Caco-2 (cell line): ENCODE results near the gene BCL2L12. TPM values are rescaled to one million over a fixed set of nuclear protein-coding genes. Genes with fewer than 3 reads are reported as not detected.

Experiments used
- BruUV-seq: library from RNA; stranded (reverse); fragments of 400-500 nt; replicated peaks from 2 replicates; lab custom pipeline; 2021; lab: Mats Ljungman, UMichigan
- CTCF ChIA-PET: fragments of 300-600 bp; sonication (Branson Sonifier 250); formaldehyde crosslinking; loops from one replicate; lab custom pipeline; 2022; ENCODE audit warnings: antibody characterized with exemption; lab: Charles Lee
- POLR2A ChIA-PET: fragments of 300-600 bp; sonication (Branson Sonifier 250); formaldehyde crosslinking; loops from one replicate; lab custom pipeline; 2022; ENCODE audit warnings: antibody characterized with exemption; lab: Charles Lee
- DNase-seq, 2 experiments: peaks; one replicate each; pipeline versions ENCODE4 v3.0.0 to v3.0.0-alpha.2; 2020 to 2022
- H3K27me3 ChIP-seq: replicated peaks from 2 replicates; pipeline ENCODE4 v1.6.0; 2011; ENCODE audit warnings: low read length; ENCODE audit not compliant: control insufficient read depth, insufficient read depth
- H3K36me3 ChIP-seq: 2 replicates; pipeline ENCODE4 v1.5.1; 2011; ENCODE audit warnings: low read length; ENCODE audit not compliant: control insufficient read depth, insufficient read depth
- H3K4me1 ChIP-seq: fragments of 250-450 bp; sonication (Bioruptor Pico); 2 replicates; pipeline ENCODE4 v1.5.1; 2020; ENCODE audit warnings: mild to moderate bottlenecking
- H3K4me3 ChIP-seq: 2 replicates; pipeline ENCODE4 v1.5.1; 2011; ENCODE audit warnings: low read depth, mild to moderate bottlenecking, control low read depth, low read length
- H3K9me3 ChIP-seq: fragments of 250-450 bp; sonication (Bioruptor Pico); 2 replicates; pipeline ENCODE4 v1.5.1; 2020; ENCODE audit warnings: mild to moderate bottlenecking, moderate library complexity
- H3K27ac Mint-ChIP-seq: one replicate; pipeline ENCODE4 v1.8.0; 2022; ENCODE audit warnings: mixed read lengths; ENCODE audit not compliant: unreplicated experiment
- H3K27me3 Mint-ChIP-seq: one replicate; pipeline ENCODE4 v1.8.0; 2022; ENCODE audit warnings: mixed read lengths; ENCODE audit not compliant: insufficient read depth, unreplicated experiment
- H3K36me3 Mint-ChIP-seq: one replicate; pipeline ENCODE4 v1.8.0; 2022; ENCODE audit warnings: mild to moderate bottlenecking, mixed read lengths; ENCODE audit not compliant: insufficient read depth, unreplicated experiment
- H3K4me1 Mint-ChIP-seq: one replicate; pipeline ENCODE4 v1.8.0; 2022; ENCODE audit warnings: low read depth, mixed read lengths; ENCODE audit not compliant: unreplicated experiment
- H3K4me3 Mint-ChIP-seq: one replicate; pipeline ENCODE4 v1.8.0; 2022; ENCODE audit warnings: mild to moderate bottlenecking, moderate library complexity, mixed read lengths; ENCODE audit not compliant: unreplicated experiment
- H3K9me3 Mint-ChIP-seq: one replicate; pipeline ENCODE4 v1.8.0; 2022; ENCODE audit warnings: mixed read lengths; ENCODE audit not compliant: unreplicated experiment
- CTCF ChIP-seq, 2 experiments: fragments of 200-600 bp in 1 of 2; IDR thresholded peaks; 1 replicate in 1 of 2; 2 replicates in 1 of 2; pipeline versions ENCODE4 v1.5.1 to v1.8.0; 2011 to 2022; ENCODE audit warnings: antibody characterized with exemption in 1 of 2, control low read depth in 1 of 2, inconsistent platforms in 1 of 2, low read depth in 1 of 2, low read length in 1 of 2, mild to moderate bottlenecking in 1 of 2, moderate library complexity in 1 of 2; ENCODE audit not compliant: insufficient read depth in 1 of 2, severe bottlenecking in 1 of 2, unreplicated experiment in 1 of 2
- intact Hi-C: fragments of 100-400 bp; cut with micrococcal nuclease; formaldehyde crosslinking; loops from one replicate; pipeline ENCODE4 v1.10.0; 2022; ENCODE audit not compliant: unreplicated experiment
- total RNA-seq: library from RNA; stranded (reverse); gene quantifications from 2 replicates; pipeline ENCODE4 v1.2.3, GENCODE V29; 2022

The BCL2L12 gene
- total RNA-seq, 1 experiment from 2014 or later = 111 TPM

- H3K9me3 Mint-ChIP-seq = peaks cover 8% of the 10 kb centered on the region
Measured at GRCh38 chr19:49713236-49713845, 47.6 kb downstream of the BCL2L12 start.

GRCh38 chr19:49716154-49716553 is 50.4 kb downstream of the BCL2L12 start:
- H3K27me3 ChIP-seq = no peaks in the 10 kb centered on the region
- peaks cover 24% of the 10 kb centered on the region for H3K4me1 Mint-ChIP-seq
- H3K9me3 Mint-ChIP-seq = peaks cover 8% of the 10 kb centered on the region
- TF ChIP-seq CTCF (IDR thresholded peaks at IDR 0.05; ENCODE audit: insufficient read depth in 1 of 2, low read depth in 1 of 2, low read length in 1 of 2, severe bottlenecking in 1 of 2, unreplicated experiment in 1 of 2) = no peak
- ChIA-PET POLR2A (no interaction called here), CTCF (no interaction called here)
- peaks cover 12% of the 10 kb centered on the region; the same call in 1 of the 2 replicates for H3K4me1 ChIP-seq
- H3K4me3 ChIP-seq = no peak overlapping the region
- no TSS peak for BruUV-seq
- H3K27me3 Mint-ChIP-seq = no peaks in the 10 kb centered on the region
- intact Hi-C loops = no loop called here
- no peak overlapping the region for H3K27ac Mint-ChIP-seq
- no peaks in the 10 kb centered on the region for H3K36me3 ChIP-seq
- DNase-seq = no peak
- no peaks in the 10 kb centered on the region for H3K9me3 ChIP-seq
- no peak overlapping the region for H3K4me3 Mint-ChIP-seq
- H3K36me3 Mint-ChIP-seq = peaks cover 14% of the 10 kb centered on the region

More at GRCh38 chr19:49713236-49713845, 47.6 kb downstream of the BCL2L12 start:
- H3K9me3 ChIP-seq = no peaks in the 10 kb centered on the region
- no peak for TF ChIP-seq CTCF (IDR thresholded peaks at IDR 0.05; ENCODE audit: insufficient read depth in 1 of 2, low read depth in 1 of 2, low read length in 1 of 2, severe bottlenecking in 1 of 2, unreplicated experiment in 1 of 2)
- Mint-ChIP-seq H3K4me3 (no peak overlapping the region), H3K36me3 (peaks cover 14% of the 10 kb centered on the region), H3K27ac (peak overlapping the region; percentile 74), H3K27me3 (no peaks in the 10 kb centered on the region), H3K4me1 (peaks cover 24% of the 10 kb centered on the region)
- peak; percentile 74 for DNase-seq
- POLR2A ChIA-PET = interaction anchor here (0.5 to 0.6 kb wide), 4 partner anchors 38 to 200 kb away, joined by 5 to 13 read pairs (median 6); partner anchors contain the start of gene AP2A1
- no peaks in the 10 kb centered on the region for H3K27me3 ChIP-seq
- H3K4me1 ChIP-seq = peaks cover 10% of the 10 kb centered on the region; the same call in 1 of the 2 replicates
- intact Hi-C loops = loop anchor here (5.0 kb wide), 1 partner anchor 54 kb away; the partner anchor contains the start of gene AP2A1
- no peak overlapping the region for H3K4me3 ChIP-seq
- no peaks in the 10 kb centered on the region for H3K36me3 ChIP-seq
- CTCF ChIA-PET = interaction anchor here (0.7 to 0.9 kb wide), 2 partner anchors 35 to 71 kb away, joined by 3 to 4 read pairs; partner anchors contain the start of gene SCAF1
- no TSS peak for BruUV-seq

GRCh38 chr19:49718511-49718910 is 52.8 kb downstream of the BCL2L12 start:
- BruUV-seq = no TSS peak
- Mint-ChIP-seq H3K9me3 (peaks cover 8% of the 10 kb centered on the region), H3K27ac (no peak overlapping the region), H3K4me1 (peaks cover 11% of the 10 kb centered on the region), H3K36me3 (peaks cover under 1% of the 10 kb centered on the region), H3K4me3 (no peak overlapping the region), H3K27me3 (no peaks in the 10 kb centered on the region)
- no peaks in the 10 kb centered on the region for H3K36me3 ChIP-seq
- intact Hi-C loops = no loop called here
- no peak for TF ChIP-seq CTCF (IDR thresholded peaks at IDR 0.05; ENCODE audit: insufficient read depth in 1 of 2, low read depth in 1 of 2, low read length in 1 of 2, severe bottlenecking in 1 of 2, unreplicated experiment in 1 of 2)
- peaks cover 13% of the 10 kb centered on the region for H3K4me1 ChIP-seq
- POLR2A ChIA-PET = no interaction called here
- H3K9me3 ChIP-seq = peaks cover 2% of the 10 kb centered on the region
- no peaks in the 10 kb centered on the region for H3K27me3 ChIP-seq
- no peak overlapping the region for H3K4me3 ChIP-seq
- no peak for DNase-seq
- CTCF ChIA-PET = interaction anchor here (0.6 to 1.2 kb wide), 3 partner anchors 48 to 279 kb away, joined by 3 to 5 read pairs (median 4); partner anchors contain the start of gene AP2A1
